Gastrocnemius medialis (tissue), 4 donors: ENCODE measurements around the gene KTN1.

Experiments
- POLR2A ChIP-seq, 2 donors: fragments of 450-650 bp; IDR thresholded peaks; one replicate each; pipeline ENCODE4 v1.6.1; 2017; ENCODE audit warnings: antibody characterized with exemption in 2 of 2, mild to moderate bottlenecking in 2 of 2, moderate library complexity in 2 of 2
- TF ChIP-seq, protein P1 (sequence below), 5 experiments: fragments of 450-650 bp in 3 of 5; fragments of 200-600 bp in 2 of 5; sonication (generic) in 2 of 5; IDR thresholded peaks in 4 of 5; conservative IDR thresholded peaks in 1 of 5; 1 replicate in 4 of 5; 2 replicates in 1 of 5; pipeline ENCODE4 v1.5.1; 2016 to 2019; ENCODE audit warnings: antibody characterized with exemption in 5 of 5, mild to moderate bottlenecking in 3 of 5, moderate library complexity in 3 of 5

DNA sequence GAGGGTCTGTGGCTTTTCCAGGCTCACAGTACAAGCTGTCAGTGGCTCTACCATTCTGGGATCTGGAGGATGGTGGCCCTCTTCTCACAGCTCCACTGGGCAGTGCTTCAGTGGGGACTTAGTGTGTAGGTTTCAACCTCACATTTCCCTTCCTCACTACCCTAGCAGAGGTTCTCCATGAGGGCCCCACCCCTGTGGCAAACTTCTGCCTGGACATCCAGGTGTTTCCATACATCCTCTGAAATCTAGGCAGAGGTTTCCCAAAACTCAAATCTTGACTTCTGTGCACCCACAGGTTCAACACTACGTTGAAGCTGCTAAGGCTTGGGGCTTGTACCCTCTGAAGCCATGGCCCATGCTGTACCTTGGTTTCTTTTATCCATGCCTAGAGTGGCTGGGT is 40.3 kb downstream of the KTN1 start:
- TF ChIP-seq, protein P1, sequence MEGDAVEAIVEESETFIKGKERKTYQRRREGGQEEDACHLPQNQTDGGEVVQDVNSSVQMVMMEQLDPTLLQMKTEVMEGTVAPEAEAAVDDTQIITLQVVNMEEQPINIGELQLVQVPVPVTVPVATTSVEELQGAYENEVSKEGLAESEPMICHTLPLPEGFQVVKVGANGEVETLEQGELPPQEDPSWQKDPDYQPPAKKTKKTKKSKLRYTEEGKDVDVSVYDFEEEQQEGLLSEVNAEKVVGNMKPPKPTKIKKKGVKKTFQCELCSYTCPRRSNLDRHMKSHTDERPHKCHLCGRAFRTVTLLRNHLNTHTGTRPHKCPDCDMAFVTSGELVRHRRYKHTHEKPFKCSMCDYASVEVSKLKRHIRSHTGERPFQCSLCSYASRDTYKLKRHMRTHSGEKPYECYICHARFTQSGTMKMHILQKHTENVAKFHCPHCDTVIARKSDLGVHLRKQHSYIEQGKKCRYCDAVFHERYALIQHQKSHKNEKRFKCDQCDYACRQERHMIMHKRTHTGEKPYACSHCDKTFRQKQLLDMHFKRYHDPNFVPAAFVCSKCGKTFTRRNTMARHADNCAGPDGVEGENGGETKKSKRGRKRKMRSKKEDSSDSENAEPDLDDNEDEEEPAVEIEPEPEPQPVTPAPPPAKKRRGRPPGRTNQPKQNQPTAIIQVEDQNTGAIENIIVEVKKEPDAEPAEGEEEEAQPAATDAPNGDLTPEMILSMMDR (IDR thresholded peaks at IDR 0.05 in 4 of 5, conservative IDR thresholded peaks at IDR 0.05 in 1 of 5): no peak
- TF ChIP-seq POLR2A (IDR thresholded peaks at IDR 0.05): no peak
